B cell (primary cell): ENCODE results near the gene PRKAG2.

ENCODE experiments used
- EZH2 ChIP-seq: IDR thresholded peaks from 2 replicates; pipeline ENCODE4 v1.6.1; 2012; ENCODE audit warnings: borderline replicate concordance, low read depth, mild to moderate bottlenecking, moderate library complexity, low read length; ENCODE audit not compliant: insufficient read depth, poor library complexity, severe bottlenecking
- TF ChIP-seq, protein P1 (sequence below): fragments of 200-600 bp; IDR thresholded peaks from one replicate; pipeline ENCODE4 v1.8.0; 2022; ENCODE audit warnings: antibody characterized with exemption, mild to moderate bottlenecking

DNA sequence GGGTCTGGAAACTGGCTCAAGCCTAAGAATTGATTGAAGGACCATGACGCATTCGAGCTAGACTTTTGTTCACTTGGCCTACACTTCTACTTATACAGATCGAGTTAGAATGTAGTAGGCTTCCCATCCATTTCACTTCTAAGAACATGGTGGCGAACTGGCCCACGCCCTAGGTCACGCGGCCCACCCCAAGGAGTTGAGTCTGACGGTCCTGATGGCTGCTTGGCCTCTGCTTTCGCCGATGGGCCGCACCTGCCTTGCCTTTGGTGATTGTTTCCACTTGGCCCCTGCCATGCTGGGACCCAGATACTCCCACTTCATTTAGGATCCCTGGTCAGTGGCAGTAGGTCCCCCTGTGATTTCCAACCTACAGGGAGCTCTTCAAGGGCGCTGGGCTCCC is 153.6 kb downstream of the PRKAG2 start:
- no peak for TF ChIP-seq EZH2
- TF ChIP-seq, protein P1, sequence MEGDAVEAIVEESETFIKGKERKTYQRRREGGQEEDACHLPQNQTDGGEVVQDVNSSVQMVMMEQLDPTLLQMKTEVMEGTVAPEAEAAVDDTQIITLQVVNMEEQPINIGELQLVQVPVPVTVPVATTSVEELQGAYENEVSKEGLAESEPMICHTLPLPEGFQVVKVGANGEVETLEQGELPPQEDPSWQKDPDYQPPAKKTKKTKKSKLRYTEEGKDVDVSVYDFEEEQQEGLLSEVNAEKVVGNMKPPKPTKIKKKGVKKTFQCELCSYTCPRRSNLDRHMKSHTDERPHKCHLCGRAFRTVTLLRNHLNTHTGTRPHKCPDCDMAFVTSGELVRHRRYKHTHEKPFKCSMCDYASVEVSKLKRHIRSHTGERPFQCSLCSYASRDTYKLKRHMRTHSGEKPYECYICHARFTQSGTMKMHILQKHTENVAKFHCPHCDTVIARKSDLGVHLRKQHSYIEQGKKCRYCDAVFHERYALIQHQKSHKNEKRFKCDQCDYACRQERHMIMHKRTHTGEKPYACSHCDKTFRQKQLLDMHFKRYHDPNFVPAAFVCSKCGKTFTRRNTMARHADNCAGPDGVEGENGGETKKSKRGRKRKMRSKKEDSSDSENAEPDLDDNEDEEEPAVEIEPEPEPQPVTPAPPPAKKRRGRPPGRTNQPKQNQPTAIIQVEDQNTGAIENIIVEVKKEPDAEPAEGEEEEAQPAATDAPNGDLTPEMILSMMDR = no peak
